ENCODE measurements around the gene TMEM255B.

DNA sequence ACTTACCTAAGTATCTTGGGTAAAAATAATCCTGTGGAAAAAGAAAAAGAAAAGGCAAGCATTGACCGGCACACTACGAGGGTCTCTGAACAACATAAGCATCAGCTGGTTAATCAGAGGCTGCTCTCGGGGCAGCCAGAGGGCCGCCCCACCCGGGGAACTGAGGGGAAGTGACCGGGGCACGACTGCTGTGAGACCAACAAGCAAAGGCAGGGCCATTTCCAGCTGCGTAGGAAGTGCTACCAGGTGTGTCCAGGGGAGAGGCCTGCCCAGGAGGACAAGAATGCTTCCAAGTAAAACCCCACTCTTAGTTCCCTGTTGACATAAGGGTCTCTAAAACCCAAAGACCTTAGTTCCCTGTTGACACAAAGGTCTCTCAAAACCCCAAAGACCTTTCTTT, 89.0 kb downstream of the TMEM255B start:
- TF ChIP-seq, protein P1, sequence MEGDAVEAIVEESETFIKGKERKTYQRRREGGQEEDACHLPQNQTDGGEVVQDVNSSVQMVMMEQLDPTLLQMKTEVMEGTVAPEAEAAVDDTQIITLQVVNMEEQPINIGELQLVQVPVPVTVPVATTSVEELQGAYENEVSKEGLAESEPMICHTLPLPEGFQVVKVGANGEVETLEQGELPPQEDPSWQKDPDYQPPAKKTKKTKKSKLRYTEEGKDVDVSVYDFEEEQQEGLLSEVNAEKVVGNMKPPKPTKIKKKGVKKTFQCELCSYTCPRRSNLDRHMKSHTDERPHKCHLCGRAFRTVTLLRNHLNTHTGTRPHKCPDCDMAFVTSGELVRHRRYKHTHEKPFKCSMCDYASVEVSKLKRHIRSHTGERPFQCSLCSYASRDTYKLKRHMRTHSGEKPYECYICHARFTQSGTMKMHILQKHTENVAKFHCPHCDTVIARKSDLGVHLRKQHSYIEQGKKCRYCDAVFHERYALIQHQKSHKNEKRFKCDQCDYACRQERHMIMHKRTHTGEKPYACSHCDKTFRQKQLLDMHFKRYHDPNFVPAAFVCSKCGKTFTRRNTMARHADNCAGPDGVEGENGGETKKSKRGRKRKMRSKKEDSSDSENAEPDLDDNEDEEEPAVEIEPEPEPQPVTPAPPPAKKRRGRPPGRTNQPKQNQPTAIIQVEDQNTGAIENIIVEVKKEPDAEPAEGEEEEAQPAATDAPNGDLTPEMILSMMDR (IDR thresholded peaks at IDR 0.05) = no peak
- no peak for TF ChIP-seq EP300 (IDR thresholded peaks at IDR 0.05)

Measured in upper lobe of left lung (tissue), 4 donors.